ENCODE results near the gene JDP2.

The JDP2 gene

DNA sequence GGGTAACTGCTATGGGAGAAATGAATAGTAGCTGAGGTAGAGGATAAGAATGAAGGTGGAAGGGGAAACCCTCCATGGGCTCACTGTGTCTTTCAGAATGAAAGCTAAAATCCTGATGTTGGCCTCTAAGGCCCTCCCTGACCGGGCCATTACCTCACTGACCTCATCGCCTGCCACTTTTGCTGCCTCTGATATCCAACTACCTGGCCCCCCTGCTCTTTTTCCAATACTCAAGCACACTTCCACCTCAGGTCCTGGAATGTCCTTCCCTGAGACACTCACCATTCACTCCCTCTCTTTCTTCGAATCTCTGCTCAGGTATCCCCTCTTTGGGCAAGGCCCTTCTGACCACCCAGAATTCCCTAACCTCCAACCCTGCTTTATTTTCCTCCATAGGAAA lies 93.0 kb downstream of the JDP2 start:
- no peak for DNase-seq

DNA sequence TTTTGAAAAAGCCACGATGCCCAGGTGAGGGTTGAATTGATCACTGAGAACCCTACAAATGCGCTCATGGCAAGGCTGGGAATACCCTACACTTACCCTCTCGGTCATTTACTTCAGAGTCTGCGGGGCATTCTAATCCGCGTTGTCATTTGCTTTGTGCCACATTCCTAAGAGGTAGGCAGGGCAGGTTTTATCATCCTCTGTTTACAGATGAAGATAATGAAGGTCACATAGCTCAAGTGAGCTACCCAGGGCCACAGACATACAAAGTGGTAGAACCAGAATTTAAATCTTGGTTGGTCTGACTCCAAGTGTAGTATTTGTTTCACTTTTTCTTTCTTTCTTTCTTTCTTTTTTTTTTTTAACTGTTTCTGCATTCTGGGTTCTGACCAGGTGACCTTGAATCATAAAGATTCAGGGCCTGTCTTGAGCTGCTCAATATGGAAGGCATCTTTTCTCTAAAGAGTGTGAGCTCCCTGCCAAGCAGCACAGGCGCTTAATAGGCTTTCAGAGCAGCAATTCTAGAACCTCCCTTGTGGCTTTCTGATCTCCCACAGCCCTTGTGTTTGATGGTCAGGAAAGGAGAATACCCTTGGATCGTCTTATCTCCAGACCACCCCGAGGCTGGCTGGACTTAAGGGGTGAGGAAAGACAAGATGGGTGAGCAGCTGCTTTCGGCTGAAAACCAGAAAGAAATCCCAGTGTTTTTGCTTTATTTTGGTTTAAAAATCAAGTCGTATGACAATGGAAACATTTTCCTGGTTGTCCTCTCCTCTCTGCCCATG lies 93.8 kb downstream of the JDP2 start:
- peak; percentile 39 for DNase-seq

DNA sequence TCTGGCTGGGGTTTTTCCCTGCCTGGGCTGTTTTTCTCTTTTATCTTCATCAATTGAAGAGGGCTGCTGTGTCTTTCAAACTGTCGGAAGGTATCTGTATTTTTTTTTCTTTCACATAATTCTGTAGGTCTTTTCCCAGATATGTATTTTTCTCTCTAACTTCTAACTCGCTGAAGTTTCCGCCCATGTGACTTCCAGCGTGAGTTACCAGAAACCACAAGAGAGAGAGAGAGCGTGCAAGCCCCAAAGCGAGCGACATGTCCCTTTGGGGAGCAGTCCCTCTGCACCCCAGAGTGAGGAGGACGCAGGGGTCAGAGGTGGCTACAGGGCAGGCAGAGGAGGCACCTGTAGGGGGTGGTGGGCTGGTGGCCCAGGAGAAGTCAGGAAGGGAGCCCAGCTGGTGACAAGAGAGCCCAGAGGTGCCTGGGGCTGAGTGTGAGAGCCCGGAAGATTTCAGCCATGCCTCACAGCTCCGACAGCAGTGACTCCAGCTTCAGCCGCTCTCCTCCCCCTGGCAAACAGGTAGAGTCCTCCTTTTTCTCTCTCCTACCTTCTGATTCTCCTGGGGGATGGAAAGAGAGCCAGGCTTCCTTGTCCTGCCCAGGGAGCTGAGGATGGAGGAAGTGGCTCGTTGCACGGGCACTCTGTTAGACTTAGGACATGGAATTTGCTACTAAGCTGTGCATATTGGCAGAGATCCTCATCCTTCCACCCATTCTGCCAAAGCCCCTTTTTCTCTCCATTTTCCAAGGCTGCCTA lies 94.6 kb downstream of the JDP2 start, which contains the start of gene BATF:
TSS of gene BATF (plus strand) at position 246 of the 759 bp plus-strand sequence. CDS start at position 460, 214 bp downstream.
- peak; percentile 92 for DNase-seq

DNA sequence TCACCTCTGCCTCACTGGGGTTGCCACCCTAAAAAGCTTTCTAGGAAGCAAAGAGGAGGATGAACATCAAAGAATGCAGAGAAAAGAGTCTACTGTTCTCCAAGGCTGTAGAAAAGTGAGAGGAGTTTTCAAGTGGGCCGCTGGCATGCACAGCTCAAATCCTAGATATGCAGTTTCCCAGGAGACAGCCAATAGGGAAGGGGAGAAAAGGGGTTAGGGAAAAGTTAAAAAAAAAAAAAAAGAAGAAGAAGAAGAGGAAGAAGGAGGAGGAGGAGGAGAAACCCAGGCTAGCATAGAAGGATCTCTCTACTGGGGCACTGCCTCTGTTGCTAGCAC lies 95.1 kb downstream of the JDP2 start:
- DNase-seq, result peak; percentile 20

Data from hematopoietic multipotent progenitor cell treated with erythropoietin and hydrocortisone succinate and interleukin-3 and kit ligand, for 4 days (in vitro differentiated cells).